Measurements from ENCODE around the gene ASB4.

- no peak for TF ChIP-seq CTCF (IDR thresholded peaks at IDR 0.05)
- TF ChIP-seq POLR2A (IDR thresholded peaks at IDR 0.05), result no peak
Observed at GRCh38 chr7:95527776-95528250, 42.1 kb downstream of the ASB4 start.

All from adrenal gland (tissue), 5 donors.